NCI-H2081 (cell line): ENCODE measurements around the gene WDR70.
"Not testable (repeated sequence)": the region's sequence is repeated elsewhere in the genome, so short reads cannot be mapped to it uniquely, and the experiment has no call there.

ENCODE experiments used
- DNase-seq, 2 experiments: peaks; one replicate each; lab custom pipeline; 2025; lab: John Stamatoyannopoulos, UW

Gene WDR70

GRCh38 chr5:37640088-37640487 is 261.0 kb downstream of the WDR70 start:
- no peak for DNase-seq

DNA sequence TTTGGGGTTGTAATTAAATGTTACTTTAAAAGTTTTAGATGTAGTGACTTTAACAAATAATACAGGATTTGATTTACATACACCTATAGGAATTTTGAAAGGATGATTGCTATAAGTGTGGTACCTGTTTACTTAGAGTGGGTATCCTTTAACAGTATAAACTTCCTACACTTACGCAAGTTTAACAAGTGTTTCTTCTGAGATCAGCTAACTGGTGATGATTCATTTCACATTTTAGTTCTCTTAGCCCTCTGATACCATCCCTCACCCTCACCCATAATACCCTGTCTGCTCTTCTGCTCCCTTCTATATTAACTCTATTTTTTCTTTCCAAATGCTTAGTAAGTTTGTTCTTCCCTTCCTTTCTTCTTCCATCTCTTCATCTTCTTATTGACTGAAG is 262.8 kb downstream of the WDR70 start:
- DNase-seq = no peak

- DNase-seq = no peak
Observed at GRCh38 chr5:37645707-37646106, 266.6 kb downstream of the WDR70 start.

GRCh38 chr5:37654566-37654965 is 275.4 kb downstream of the WDR70 start:
- DNase-seq = peak in 1 of 2 experiments; percentile 58

DNA sequence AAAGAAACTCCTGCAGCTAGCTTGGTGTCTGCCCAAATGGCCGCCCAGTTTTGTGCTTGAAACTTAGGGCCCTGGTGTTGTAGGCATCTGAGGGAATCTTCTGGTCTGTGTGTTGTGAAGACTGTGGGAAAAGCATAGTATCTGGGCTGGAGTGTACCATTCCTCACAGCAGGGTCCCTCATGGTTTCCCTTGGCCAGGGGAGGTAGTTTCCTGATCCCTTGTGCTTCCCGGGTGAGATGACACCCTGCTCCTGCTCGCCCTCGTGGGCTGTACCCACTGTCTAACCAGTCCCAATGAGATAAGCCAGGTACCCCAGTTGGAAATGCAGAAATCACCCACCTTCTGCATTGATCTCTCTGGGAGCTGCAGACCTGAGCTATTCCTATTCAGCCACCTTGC is 277.9 kb downstream of the WDR70 start:
- no peak for DNase-seq

DNA sequence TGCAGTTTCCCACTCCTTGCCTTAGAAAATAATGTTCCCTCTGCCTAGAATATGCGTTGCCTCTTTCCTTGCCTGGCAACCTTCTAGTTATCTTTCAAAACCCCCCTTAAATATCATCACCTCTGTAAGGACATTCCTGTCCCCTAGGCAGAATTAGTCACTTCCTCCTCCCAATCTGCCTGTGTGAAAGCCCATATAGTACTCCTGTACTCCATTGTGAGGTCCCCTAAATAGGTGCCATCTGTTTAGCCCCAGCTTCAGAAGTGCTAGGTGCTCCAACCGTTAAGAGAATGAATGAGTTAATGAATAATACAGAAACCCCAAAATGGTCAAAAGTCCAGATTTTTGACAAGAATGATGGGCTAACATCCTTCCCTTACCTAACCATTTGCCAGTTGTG is 279.3 kb downstream of the WDR70 start:
- DNase-seq = no peak

- no peak for DNase-seq
Observed at GRCh38 chr5:37660319-37660718, 281.2 kb downstream of the WDR70 start.

DNA sequence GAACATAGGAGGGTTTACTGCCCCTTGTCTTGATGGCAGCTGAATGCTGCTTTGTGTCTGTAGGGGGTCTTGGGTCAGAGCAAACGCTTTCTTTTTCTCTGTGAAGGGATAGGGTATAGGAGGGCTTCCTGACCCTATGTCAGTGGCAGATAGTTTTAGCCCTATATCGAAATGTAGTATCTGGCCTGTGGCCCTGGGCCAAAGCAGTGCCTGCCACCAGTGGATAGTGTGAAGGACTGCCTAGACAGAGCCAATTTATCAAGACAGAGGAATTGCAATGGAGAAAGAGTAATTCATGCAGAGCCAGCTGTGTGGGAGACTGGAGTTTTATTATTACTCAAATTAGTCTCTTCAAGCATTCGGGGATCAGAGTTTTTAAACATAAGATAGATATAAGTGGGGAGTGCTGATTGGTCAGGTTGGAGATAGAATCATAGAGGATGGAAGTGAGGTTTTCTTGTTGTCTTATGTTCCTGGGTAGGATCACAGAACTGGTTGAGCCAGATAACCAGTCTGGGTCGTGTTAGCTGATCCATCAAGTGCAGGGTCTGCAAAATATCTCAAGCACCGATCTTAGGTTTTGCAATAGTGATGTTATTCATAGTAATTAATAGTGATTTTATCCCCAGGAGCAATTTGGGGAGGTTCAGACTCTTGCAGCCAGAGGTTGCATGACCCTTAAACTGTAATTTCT is 282.3 kb downstream of the WDR70 start:
- no peak for DNase-seq

DNA sequence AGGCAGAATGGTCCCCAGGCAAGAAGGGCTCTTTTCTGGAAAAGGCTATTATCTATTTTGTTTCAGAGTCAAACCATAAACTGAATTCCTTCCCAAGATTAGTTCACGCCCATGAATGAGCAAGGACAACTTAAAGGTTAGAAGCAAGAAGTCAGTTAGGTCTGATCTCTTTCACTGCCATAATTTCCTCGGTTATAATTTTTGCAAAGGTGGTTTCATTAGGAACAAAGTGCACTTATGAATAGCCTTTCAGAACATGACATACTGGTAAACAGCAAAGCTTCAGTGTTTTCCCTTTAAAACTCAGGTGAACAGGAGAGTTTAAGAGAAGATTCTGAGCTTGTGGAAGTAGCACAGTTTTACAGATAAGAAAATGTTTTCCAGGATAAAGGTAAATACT is 282.8 kb downstream of the WDR70 start:
- no peak for DNase-seq

DNA sequence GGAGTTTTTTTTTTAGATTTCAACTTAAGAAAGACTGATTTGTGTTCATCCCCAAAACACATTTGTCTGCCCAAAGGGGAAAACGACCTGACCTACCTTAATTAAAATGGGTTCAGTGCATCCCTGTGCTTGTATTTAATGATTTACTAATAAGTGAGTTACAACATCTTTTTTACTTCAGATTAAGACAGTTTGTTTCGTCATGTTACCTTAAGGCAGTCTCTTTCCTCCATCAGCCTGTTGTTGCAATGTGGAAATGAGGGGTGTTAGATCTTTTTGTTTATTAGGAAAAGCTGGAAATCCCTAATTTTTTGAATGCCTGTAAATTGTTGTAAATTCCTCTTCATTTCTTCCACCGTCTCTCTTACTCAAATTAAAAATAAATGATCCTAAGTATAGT is 283.2 kb downstream of the WDR70 start:
- DNase-seq = no peak

- no peak for DNase-seq
Observed at GRCh38 chr5:37662789-37663485, 283.8 kb downstream of the WDR70 start.

DNA sequence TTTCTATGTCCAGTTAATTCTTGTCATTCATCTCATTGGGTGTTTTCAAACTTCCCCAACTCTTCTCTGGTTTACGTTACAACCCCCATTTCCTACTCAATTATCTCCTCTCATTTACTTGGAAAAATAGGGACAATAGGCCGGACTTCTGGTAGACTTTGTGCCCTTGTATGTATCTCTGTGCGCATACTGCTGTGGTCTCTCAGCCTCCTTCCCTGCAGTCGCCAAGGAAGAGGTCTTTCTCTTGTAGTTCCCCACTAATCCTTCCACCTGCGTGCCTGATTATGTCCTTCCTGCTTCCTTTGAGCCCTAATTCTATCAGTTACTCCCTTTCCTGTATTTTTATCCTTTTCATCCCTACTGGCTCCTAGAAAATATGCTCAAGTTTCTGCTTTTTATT is 284.4 kb downstream of the WDR70 start:
- no peak for DNase-seq

DNA sequence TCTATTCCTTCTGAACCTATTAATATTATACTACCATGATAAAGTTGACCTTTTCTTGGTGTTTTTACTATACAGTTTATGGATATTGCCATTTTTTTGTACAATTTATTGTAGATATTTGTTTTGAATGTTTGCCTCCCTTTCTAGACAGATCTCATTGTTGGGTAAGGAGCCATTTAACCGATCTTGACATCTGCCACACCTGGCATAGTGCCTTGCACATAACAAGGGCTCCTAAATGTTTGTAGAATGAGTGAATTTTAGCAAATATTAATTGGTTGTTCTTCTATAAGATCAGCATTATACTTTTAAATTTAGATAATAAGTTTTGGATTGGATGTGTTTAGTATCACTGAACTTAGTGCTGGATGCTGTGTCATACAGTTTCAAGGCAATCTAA is 285.4 kb downstream of the WDR70 start:
- no peak for DNase-seq

GRCh38 chr5:37665272-37665671 is 286.2 kb downstream of the WDR70 start:
- DNase-seq = peak in 1 of 2 experiments; percentile 26

DNA sequence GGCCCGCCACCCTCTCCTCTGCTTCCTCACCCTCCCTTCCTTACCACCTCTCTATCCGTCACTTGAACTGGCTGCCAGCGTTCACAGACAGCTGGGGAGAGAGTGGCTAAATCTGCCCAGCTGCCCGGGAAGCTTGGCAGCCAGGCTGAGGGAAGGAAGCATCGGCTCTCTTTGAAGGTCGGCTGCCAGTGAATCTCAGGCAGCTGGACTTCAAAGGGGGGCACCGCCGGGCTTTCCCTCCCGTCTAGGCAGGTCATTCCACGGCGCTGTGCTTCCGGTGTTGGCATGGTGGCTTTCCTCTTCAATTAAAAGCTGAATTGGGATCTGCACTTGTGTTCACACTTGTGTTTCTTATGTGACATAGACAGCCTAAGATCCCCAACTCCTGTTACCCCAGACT is 286.8 kb downstream of the WDR70 start:
- peak; percentile 29 to 67 for DNase-seq

- DNase-seq = no peak
Observed at GRCh38 chr5:37667430-37667829, 288.3 kb downstream of the WDR70 start.

GRCh38 chr5:37667846-37668245 is 288.7 kb downstream of the WDR70 start:
- no peak for DNase-seq

DNA sequence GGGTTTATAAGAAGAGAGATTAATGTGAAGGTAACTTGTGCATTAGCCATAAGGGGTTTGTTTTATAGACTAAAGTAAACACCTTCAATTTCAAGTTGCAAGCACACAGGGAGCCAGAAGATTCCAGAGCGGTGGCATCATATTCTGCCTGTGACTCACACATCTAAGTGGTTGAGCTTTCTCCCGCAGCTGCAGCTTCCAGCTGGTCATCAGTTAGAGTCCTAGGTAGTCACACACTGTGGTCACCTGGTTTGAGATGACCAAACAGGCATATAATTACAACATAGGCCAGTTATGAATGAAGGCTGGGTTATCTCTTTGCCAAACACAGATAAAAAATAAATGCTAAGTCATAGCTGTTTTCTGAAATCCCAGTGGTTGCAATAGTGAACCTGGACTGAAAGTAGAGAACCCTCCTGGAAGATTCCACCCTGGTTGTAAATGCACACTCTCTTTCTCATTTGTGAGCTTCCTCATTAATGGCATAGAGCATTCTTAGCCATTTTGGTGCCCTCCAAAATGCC is 289.5 kb downstream of the WDR70 start:
- DNase-seq = peak in 1 of 2 experiments; percentile 45

GRCh38 chr5:37672118-37672588 is 293.0 kb downstream of the WDR70 start:
- DNase-seq = not testable (repeated sequence)

DNA sequence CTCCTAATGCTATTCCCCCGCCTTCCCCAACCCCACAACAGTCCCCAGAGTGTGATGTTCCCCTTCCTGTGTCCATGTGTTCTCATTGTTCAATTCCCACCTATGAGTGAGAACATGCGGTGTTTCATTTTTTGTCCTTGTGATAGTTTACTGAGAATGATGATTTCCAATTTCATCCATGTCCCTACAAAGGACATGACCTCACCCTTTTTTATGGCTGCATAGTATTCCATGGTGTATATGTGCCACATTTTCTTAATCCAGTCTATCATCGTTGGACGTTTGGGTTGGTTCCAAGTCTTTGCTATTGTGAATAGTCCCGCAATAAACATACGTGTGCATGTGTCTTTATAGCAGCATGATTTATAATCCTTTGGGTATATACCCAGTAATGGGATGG is 295.2 kb downstream of the WDR70 start:
- not testable (repeated sequence) for DNase-seq

GRCh38 chr5:37679326-37679725 is 300.2 kb downstream of the WDR70 start:
- not testable (repeated sequence) for DNase-seq

GRCh38 chr5:37679903-37680302 is 300.8 kb downstream of the WDR70 start:
- DNase-seq = not testable (repeated sequence)

GRCh38 chr5:37683072-37683471 is 304.0 kb downstream of the WDR70 start:
- no peak for DNase-seq
